Cerebellar nuclear complex (tissue), 1 donor: ENCODE data around the gene CNTN4.
A peak's percentile ranks its signal among the peaks of the same experiment; 100 is the strongest.
"Not testable (repeated sequence)": the region's sequence is repeated elsewhere in the genome, so short reads cannot be mapped to it uniquely, and the experiment has no call there.

ENCODE experiments used
- DNase-seq, 2 experiments: peaks; one replicate each; lab custom pipeline; 2025; lab: John Stamatoyannopoulos, UW

The CNTN4 gene

GRCh38 chr3:2517500-2518172 lies 419.0 kb downstream of the CNTN4 start:
- DNase-seq, result no peak

DNA sequence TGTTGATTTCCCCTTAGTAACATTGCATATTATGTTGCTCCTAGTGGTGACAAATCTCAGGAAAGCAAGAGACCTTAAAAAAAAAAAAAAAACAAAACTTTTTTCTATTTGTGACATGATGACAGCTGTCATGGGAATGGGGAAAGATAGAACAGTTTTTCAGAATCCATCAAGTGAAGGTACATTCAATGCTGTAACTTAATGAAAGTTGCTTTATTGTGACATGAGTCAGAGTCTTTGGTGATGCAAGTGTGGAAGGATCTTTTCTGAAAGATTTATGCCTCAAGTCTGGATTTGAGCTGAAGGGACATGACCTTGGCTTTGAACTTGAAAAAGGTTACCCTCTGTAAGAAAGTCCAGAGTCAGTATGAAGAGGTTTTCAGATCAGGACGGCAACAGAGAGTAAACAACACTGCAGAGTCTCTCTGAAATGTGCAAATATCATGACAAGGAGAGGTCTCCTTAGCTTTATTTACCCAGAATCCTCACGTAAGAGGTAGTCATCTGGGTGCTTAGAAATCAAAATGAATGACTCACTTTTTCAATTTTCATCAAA lies 424.7 kb downstream of the CNTN4 start:
- no peak for DNase-seq

DNA sequence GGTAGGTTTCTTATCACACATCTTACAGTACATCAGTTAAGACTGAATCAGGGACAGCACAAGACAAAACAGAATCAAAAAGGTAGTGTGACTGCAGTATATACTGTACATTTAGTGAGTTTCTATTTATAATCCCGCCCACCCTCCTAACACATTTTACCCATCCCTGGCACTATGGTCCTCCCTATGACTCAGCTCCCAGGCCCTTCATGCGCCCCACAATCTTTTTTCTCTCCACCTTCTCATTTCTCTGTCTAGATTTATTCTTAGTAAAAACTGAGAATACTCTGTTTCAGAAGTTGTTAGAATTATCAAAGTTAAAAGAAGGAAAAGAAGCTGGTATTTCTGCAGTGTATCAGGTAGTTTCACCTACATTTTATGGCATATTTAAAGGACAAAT lies 427.3 kb downstream of the CNTN4 start:
- no peak for DNase-seq

DNA sequence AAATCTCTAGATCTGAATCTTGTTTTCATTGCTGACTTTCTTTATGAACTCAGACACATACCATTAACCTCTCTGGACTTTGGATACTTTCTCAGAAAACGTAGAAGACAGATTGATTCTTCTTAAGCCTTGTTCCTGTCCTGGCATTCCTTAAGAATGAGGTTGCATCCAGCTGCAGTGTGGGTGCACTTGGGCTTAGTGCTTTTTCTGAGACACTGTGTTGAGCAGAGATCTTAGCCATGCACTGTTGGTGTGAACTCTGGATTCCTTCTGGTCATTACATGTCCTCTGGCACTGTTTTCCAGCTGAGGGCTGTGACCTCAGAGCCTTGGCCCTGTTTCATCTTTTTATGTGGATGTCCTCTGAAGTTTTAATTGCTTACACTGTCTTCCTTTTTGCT lies 428.3 kb downstream of the CNTN4 start:
- no peak for DNase-seq

GRCh38 chr3:2527328-2527727 lies 428.7 kb downstream of the CNTN4 start:
- DNase-seq, result not testable (repeated sequence)

- DNase-seq, result not testable (repeated sequence)
Observed at GRCh38 chr3:2534767-2535166, 436.1 kb downstream of the CNTN4 start.

- no peak for DNase-seq
Observed at GRCh38 chr3:2535206-2535605, 436.5 kb downstream of the CNTN4 start.

DNA sequence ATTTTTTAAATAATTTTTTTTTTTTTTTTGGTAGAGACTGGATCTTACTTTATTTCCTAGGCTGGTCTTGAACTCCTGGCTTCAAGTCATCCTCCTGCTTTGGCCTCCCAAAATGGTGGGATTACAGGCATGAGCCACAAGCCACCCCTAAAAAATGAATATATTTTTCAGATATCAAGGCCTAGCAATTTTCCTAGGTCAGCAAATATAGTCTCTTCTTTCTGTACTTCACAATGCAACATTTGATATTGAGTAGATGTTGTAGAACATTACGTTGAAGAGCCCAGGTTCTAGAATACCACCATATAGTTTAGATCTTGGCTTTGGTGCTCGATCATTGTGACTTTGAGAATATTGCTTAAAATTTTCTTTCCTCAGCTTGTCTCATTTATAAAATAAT lies 437.9 kb downstream of the CNTN4 start:
- DNase-seq, result no peak

GRCh38 chr3:2540115-2540514 lies 441.4 kb downstream of the CNTN4 start:
- no peak for DNase-seq

GRCh38 chr3:2543247-2543646 lies 444.6 kb downstream of the CNTN4 start:
- DNase-seq, result no peak

DNA sequence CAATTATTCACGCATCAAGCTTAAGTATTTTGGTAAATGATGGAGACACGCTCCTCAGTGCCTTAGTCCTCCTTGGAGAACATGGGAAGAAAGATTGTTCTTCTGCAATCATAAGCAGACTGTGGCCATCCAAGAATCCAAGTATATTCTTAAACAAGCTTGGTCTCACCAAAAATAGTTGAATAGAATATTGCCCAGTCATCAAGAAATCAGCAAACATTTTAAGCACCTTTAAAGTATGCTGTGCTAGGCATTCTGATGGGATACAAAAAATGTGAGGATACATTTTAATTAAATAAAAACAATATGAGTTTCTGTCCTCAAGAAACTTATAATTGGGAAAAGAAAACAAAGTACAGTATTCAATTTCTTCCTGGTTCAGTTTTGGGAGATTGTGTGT lies 445.5 kb downstream of the CNTN4 start:
- no peak for DNase-seq

- DNase-seq, result no peak
Observed at GRCh38 chr3:2544718-2545117, 446.1 kb downstream of the CNTN4 start.

- no peak for DNase-seq
Observed at GRCh38 chr3:2547049-2547448, 448.4 kb downstream of the CNTN4 start.

DNA sequence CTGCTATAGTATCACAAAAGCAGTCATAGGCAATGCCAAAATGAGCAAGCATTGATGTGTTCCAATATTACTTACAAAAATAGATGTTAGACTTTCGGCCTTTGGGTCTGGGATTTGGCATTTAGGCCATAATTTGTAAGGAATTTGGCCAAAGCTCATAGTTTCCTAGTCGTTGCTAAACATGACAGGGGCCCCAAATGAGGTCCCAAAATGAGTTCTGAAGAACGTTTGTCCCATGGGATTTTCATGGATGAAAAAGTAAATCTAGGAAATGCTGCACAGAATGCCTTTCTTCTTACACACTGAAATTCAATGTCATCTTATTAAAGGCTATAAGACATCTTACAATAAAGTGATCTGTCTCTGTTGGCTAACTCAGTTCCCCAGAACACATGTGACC lies 456.0 kb downstream of the CNTN4 start:
- no peak for DNase-seq

DNA sequence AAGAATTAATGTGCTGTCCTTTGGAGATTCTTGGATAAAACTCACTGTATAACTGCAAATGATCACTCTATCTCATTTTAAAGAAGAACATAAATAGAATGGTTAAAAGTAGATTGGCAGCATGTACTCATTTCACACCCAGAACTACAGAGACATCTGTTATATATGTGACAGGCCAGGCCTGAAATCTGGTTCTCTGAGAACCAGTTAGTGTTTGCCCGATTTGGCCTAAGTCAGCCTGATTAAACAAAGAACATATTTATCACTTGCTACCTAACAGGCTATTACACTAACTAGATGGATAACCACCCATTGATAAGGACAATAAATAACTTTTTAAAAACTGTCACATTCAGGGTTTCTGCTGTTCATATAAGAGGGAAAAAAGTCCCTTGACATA lies 460.1 kb downstream of the CNTN4 start:
- no peak for DNase-seq

GRCh38 chr3:2567451-2567850 lies 468.8 kb downstream of the CNTN4 start:
- DNase-seq, result no peak

GRCh38 chr3:2568156-2568555 lies 469.5 kb downstream of the CNTN4 start:
- DNase-seq, result no peak

GRCh38 chr3:2568929-2569328 lies 470.3 kb downstream of the CNTN4 start:
- DNase-seq, result no peak

GRCh38 chr3:2577571-2577970 lies 478.9 kb downstream of the CNTN4 start:
- no peak for DNase-seq

- DNase-seq, result no peak
Observed at GRCh38 chr3:2578560-2578959, 479.9 kb downstream of the CNTN4 start.

- peak; percentile 70 to 90 for DNase-seq
Observed at GRCh38 chr3:2579206-2579605, 480.5 kb downstream of the CNTN4 start.

GRCh38 chr3:2583046-2583445 lies 484.4 kb downstream of the CNTN4 start:
- DNase-seq, result no peak

GRCh38 chr3:2589336-2589969 lies 490.8 kb downstream of the CNTN4 start:
- DNase-seq, result no peak

DNA sequence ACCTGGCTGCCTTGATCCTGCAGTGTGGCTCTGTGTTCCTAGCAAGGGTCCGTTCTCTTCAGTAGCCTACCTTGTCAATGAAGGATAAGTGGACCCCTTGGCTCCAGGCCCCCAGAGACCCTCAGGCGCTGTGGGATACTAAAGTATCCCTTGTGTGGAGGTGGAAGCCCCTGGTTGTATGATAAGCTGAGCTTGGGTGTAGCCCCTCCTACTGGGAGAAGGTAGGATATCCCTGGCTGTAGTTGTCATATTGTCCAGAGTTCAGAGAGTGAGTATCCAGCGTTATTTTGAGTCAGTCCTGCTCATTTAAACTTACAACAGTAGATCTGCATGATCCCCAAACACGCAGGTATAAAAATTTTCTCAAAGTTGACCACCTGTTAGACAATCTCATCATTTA lies 496.8 kb downstream of the CNTN4 start:
- no peak for DNase-seq
